ENCODE results near the gene MGAM2. TPM values are rescaled to one million over a fixed set of nuclear protein-coding genes. Genes with fewer than 3 reads are reported as not detected.

Gene MGAM2
- total and polyA plus RNA-seq, 2 donors (not counting 1 experiment from before 2014, with no cell fraction given): not detected

DNA sequence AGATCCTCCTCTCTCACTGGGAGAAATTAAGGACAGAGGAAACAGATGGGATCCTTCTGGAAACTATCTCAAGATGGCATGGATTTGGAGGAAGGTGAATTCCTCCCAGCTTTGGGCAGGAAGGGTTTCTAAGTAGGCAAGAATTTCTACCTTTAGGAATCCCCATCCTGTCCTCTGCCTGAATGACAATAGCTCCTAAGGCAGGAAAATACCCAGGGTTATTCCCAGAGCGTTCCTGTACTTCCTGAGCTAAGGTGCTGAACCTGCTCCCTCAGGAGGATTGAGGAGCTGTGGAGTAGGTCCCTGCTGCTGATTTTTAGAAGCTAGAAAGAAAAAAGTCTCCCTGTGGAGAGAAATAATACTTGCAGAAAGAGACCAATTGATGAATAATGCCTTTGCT, 568 bp downstream of the MGAM2 start:
- Histone ChIP-seq H3K27me3 (ENCODE audit: control insufficient read depth, insufficient read depth, low read length) (no peaks in the 10 kb centered on the region), H3K9me3 (ENCODE audit: control insufficient read depth, insufficient read depth, low read depth, low read length) (no peaks in the 10 kb centered on the region), H3K4me3 (replicated peaks in 1 of 4; ENCODE audit: control extremely low read depth in 1 of 4, insufficient read depth in 1 of 4, low read depth in 3 of 4, low read length in 4 of 4) (no peak overlapping the region), H3K36me3 (ENCODE audit: control insufficient read depth, insufficient read depth, low read length) (no peaks in the 10 kb centered on the region), H3K79me2 (ENCODE audit: control insufficient read depth, insufficient read depth, low read length) (no peaks in the 10 kb centered on the region), H3K27ac (ENCODE audit: insufficient read depth, low read length) (no peak overlapping the region), H3K4me1 (ENCODE audit: control insufficient read depth, extremely low read depth, insufficient read depth, low read length) (no peaks in the 10 kb centered on the region), H3K9ac (ENCODE audit: insufficient read depth, low read length) (no peak overlapping the region), H4K20me1 (ENCODE audit: control insufficient read depth, extremely low read depth, insufficient read depth, low read length) (no peaks in the 10 kb centered on the region), H3K4me2 (ENCODE audit: extremely low read depth, insufficient read depth, low read length) (no peak overlapping the region), H2AFZ (ENCODE audit: low read length) (no peak overlapping the region)
- DNase-seq (ENCODE audit: low read depth in 2 of 2): no peak
- TF ChIP-seq, protein P1, sequence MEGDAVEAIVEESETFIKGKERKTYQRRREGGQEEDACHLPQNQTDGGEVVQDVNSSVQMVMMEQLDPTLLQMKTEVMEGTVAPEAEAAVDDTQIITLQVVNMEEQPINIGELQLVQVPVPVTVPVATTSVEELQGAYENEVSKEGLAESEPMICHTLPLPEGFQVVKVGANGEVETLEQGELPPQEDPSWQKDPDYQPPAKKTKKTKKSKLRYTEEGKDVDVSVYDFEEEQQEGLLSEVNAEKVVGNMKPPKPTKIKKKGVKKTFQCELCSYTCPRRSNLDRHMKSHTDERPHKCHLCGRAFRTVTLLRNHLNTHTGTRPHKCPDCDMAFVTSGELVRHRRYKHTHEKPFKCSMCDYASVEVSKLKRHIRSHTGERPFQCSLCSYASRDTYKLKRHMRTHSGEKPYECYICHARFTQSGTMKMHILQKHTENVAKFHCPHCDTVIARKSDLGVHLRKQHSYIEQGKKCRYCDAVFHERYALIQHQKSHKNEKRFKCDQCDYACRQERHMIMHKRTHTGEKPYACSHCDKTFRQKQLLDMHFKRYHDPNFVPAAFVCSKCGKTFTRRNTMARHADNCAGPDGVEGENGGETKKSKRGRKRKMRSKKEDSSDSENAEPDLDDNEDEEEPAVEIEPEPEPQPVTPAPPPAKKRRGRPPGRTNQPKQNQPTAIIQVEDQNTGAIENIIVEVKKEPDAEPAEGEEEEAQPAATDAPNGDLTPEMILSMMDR (conservative IDR thresholded peaks at IDR 0.05 in 1 of 2, IDR thresholded peaks at IDR 0.05 in 1 of 2; ENCODE audit: low read depth in 1 of 2, low read length in 2 of 2): no peak
- no peak for TF ChIP-seq EZH2 (IDR thresholded peaks at IDR 0.05; ENCODE audit: low read length, missing control alignments)

DNA sequence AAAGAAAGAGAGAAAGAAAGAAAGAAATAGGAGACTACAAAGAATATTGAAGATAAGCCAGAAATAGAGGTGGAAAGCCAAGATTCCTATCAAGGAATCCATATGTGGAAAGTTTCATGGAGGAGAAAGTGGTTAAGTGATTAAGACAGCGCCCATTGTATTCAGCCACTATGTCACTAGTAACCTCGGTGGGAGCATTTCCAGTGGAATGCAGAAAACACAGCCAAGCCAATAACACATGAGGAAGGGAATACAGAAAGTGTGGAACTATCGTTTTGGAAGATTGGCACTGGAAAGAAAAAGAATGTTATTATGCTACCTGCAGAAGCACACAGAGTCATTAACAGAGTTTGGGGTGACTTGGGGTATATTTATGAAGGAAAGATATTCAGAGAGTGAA, 2.7 kb downstream of the MGAM2 start:
- H3K9ac ChIP-seq (ENCODE audit: insufficient read depth, low read length): no peak overlapping the region
- no peaks in the 10 kb centered on the region for H3K79me2 ChIP-seq (ENCODE audit: control insufficient read depth, insufficient read depth, low read length)
- no peaks in the 10 kb centered on the region for H3K36me3 ChIP-seq (ENCODE audit: control insufficient read depth, insufficient read depth, low read length)
- no peaks in the 10 kb centered on the region for H3K9me3 ChIP-seq (ENCODE audit: control insufficient read depth, insufficient read depth, low read depth, low read length)
- TF ChIP-seq, protein P1 (conservative IDR thresholded peaks at IDR 0.05 in 1 of 2, IDR thresholded peaks at IDR 0.05 in 1 of 2; ENCODE audit: low read depth in 1 of 2, low read length in 2 of 2): no peak
- TF ChIP-seq EZH2 (IDR thresholded peaks at IDR 0.05; ENCODE audit: low read length, missing control alignments): no peak
- H3K27ac ChIP-seq (ENCODE audit: insufficient read depth, low read length): no peak overlapping the region
- no peaks in the 10 kb centered on the region for H3K27me3 ChIP-seq (ENCODE audit: control insufficient read depth, insufficient read depth, low read length)
- no peak overlapping the region for H3K4me3 ChIP-seq (replicated peaks in 1 of 4; ENCODE audit: control extremely low read depth in 1 of 4, insufficient read depth in 1 of 4, low read depth in 3 of 4, low read length in 4 of 4)
- no peak for DNase-seq (ENCODE audit: low read depth in 2 of 2)
- no peak overlapping the region for H3K4me2 ChIP-seq (ENCODE audit: extremely low read depth, insufficient read depth, low read length)
- H3K4me1 ChIP-seq (ENCODE audit: control insufficient read depth, extremely low read depth, insufficient read depth, low read length): no peaks in the 10 kb centered on the region
- no peak overlapping the region for H2AFZ ChIP-seq (ENCODE audit: low read length)
- H4K20me1 ChIP-seq (ENCODE audit: control insufficient read depth, extremely low read depth, insufficient read depth, low read length): no peaks in the 10 kb centered on the region

DNA sequence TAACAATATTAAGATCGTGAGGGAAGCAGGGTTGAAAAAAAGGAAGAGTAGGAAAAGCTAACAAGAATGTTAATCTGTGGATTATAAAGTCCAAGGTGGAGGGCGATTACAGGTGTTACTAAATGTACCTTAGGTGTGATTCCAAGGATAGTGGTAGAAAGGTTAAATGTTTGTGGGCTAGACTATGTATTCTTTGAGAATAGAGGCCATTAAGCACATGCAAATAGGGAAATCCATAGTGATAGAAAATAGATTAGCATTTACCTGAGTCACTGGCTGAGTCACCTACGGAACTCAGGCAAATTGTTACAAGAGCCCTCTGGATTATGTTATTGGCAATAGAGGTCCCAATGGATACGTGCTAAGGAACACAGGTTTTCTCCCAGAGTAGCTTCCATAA, 9.0 kb downstream of the MGAM2 start:
- Histone ChIP-seq H3K27me3 (ENCODE audit: control insufficient read depth, insufficient read depth, low read length) (no peaks in the 10 kb centered on the region), H3K9me3 (ENCODE audit: control insufficient read depth, insufficient read depth, low read depth, low read length) (no peaks in the 10 kb centered on the region), H2AFZ (ENCODE audit: low read length) (no peak overlapping the region), H3K36me3 (ENCODE audit: control insufficient read depth, insufficient read depth, low read length) (no peaks in the 10 kb centered on the region), H3K4me1 (ENCODE audit: control insufficient read depth, extremely low read depth, insufficient read depth, low read length) (no peaks in the 10 kb centered on the region), H3K4me3 (replicated peaks in 1 of 4; ENCODE audit: control extremely low read depth in 1 of 4, insufficient read depth in 1 of 4, low read depth in 3 of 4, low read length in 4 of 4) (no peak overlapping the region), H3K4me2 (ENCODE audit: extremely low read depth, insufficient read depth, low read length) (no peak overlapping the region), H3K79me2 (ENCODE audit: control insufficient read depth, insufficient read depth, low read length) (no peaks in the 10 kb centered on the region), H3K9ac (ENCODE audit: insufficient read depth, low read length) (no peak overlapping the region), H4K20me1 (ENCODE audit: control insufficient read depth, extremely low read depth, insufficient read depth, low read length) (no peaks in the 10 kb centered on the region), H3K27ac (ENCODE audit: insufficient read depth, low read length) (no peak overlapping the region)
- DNase-seq (ENCODE audit: low read depth in 2 of 2): no peak
- TF ChIP-seq, protein P1 (conservative IDR thresholded peaks at IDR 0.05 in 1 of 2, IDR thresholded peaks at IDR 0.05 in 1 of 2; ENCODE audit: low read depth in 1 of 2, low read length in 2 of 2): no peak
- no peak for TF ChIP-seq EZH2 (IDR thresholded peaks at IDR 0.05; ENCODE audit: low read length, missing control alignments)
